Stimulated activated CD8-positive, alpha-beta memory T cell treated with anti-CD3 and anti-CD28 coated beads, Interleukin-4, amount 100 ng/mL, for 24 hours (primary cell): ENCODE data around the gene RCVRN.

Experiments used
- DNase-seq: peaks from one replicate; pipeline ENCODE4 v3.0.0-alpha.2; 2020; ENCODE audit warnings: low read depth

RCVRN gene

GRCh38 chr17:9895923-9896322 lies 9.1 kb downstream of the RCVRN start:
- DNase-seq = no peak

- no peak for DNase-seq
Observed at GRCh38 chr17:9894231-9894630, 10.8 kb downstream of the RCVRN start.

- DNase-seq = no peak
Observed at GRCh38 chr17:9893411-9894012, 11.6 kb downstream of the RCVRN start.

GRCh38 chr17:9890124-9890523 lies 14.9 kb downstream of the RCVRN start:
- no peak for DNase-seq

- no peak for DNase-seq
Observed at GRCh38 chr17:9887508-9887907, 17.6 kb downstream of the RCVRN start.

- no peak for DNase-seq
Observed at GRCh38 chr17:9886141-9886930, 18.7 kb downstream of the RCVRN start.

- DNase-seq = no peak
Observed at GRCh38 chr17:9883451-9883850, 21.6 kb downstream of the RCVRN start.

GRCh38 chr17:9880582-9880999 lies 24.5 kb downstream of the RCVRN start:
- DNase-seq = no peak

- DNase-seq = no peak
Observed at GRCh38 chr17:9878786-9879525, 26.1 kb downstream of the RCVRN start.

GRCh38 chr17:9878356-9878755 lies 26.7 kb downstream of the RCVRN start:
- DNase-seq = no peak

GRCh38 chr17:9875441-9875840 lies 29.6 kb downstream of the RCVRN start:
- DNase-seq = no peak

GRCh38 chr17:9874722-9875121 lies 30.3 kb downstream of the RCVRN start:
- no peak for DNase-seq

- DNase-seq = no peak
Observed at GRCh38 chr17:9872852-9873251, 32.2 kb downstream of the RCVRN start.

- DNase-seq = no peak
Observed at GRCh38 chr17:9868552-9868951, 36.5 kb downstream of the RCVRN start.

- no peak for DNase-seq
Observed at GRCh38 chr17:9865586-9865985, 39.5 kb downstream of the RCVRN start.

- DNase-seq = no peak
Observed at GRCh38 chr17:9862949-9863348, 42.1 kb downstream of the RCVRN start.

- DNase-seq = no peak
Observed at GRCh38 chr17:9862220-9862619, 42.9 kb downstream of the RCVRN start.

- DNase-seq = no peak
Observed at GRCh38 chr17:9860851-9861250, 44.2 kb downstream of the RCVRN start.

GRCh38 chr17:9859781-9860180 lies 45.3 kb downstream of the RCVRN start:
- DNase-seq = no peak

- DNase-seq = no peak
Observed at GRCh38 chr17:9855036-9855435, 50.0 kb downstream of the RCVRN start.

- no peak for DNase-seq
Observed at GRCh38 chr17:9854255-9854654, 50.8 kb downstream of the RCVRN start.

- no peak for DNase-seq
Observed at GRCh38 chr17:9850151-9850550, 54.9 kb downstream of the RCVRN start.
